Activated naive CD4-positive, alpha-beta T cell treated with anti-CD3 and anti-CD28 coated beads, Interleukin-2, amount 50 U/mL, for 16 hours (primary cell): ENCODE results near the gene CADPS2.

ENCODE experiments used
- DNase-seq: peaks from one replicate; pipeline ENCODE4 v3.0.0-alpha.2; 2020

Gene CADPS2

GRCh38 chr7:122766593-122766992, 119.7 kb downstream of the CADPS2 start:
- no peak for DNase-seq

- no peak for DNase-seq
These were observed 121.4 kb downstream of the CADPS2 start for GRCh38 chr7:122764902-122765301.

- DNase-seq, result no peak
These were observed 122.2 kb downstream of the CADPS2 start for GRCh38 chr7:122764020-122764419.

- DNase-seq, result no peak
These were observed 124.2 kb downstream of the CADPS2 start for GRCh38 chr7:122762071-122762470.

GRCh38 chr7:122758501-122758900, 127.8 kb downstream of the CADPS2 start:
- no peak for DNase-seq

- DNase-seq, result no peak
These were observed 129.4 kb downstream of the CADPS2 start for GRCh38 chr7:122756860-122757259.

GRCh38 chr7:122755696-122756095, 130.6 kb downstream of the CADPS2 start:
- no peak for DNase-seq

- no peak for DNase-seq
These were observed 133.7 kb downstream of the CADPS2 start for GRCh38 chr7:122752583-122752982.

GRCh38 chr7:122750389-122750788, 135.9 kb downstream of the CADPS2 start:
- no peak for DNase-seq

- DNase-seq, result no peak
These were observed 138.1 kb downstream of the CADPS2 start for GRCh38 chr7:122748195-122748594.

- no peak for DNase-seq
These were observed 139.3 kb downstream of the CADPS2 start for GRCh38 chr7:122746948-122747347.

- no peak for DNase-seq
These were observed 143.0 kb downstream of the CADPS2 start for GRCh38 chr7:122743211-122743610.

- no peak for DNase-seq
These were observed 147.3 kb downstream of the CADPS2 start for GRCh38 chr7:122738947-122739346.

- no peak for DNase-seq
These were observed 150.1 kb downstream of the CADPS2 start for GRCh38 chr7:122736183-122736582.

GRCh38 chr7:122727759-122728158, 158.5 kb downstream of the CADPS2 start:
- DNase-seq, result no peak

- DNase-seq, result no peak
These were observed 158.9 kb downstream of the CADPS2 start for GRCh38 chr7:122727354-122727753.

- no peak for DNase-seq
These were observed 159.4 kb downstream of the CADPS2 start for GRCh38 chr7:122726881-122727280.

- no peak for DNase-seq
These were observed 161.9 kb downstream of the CADPS2 start for GRCh38 chr7:122724366-122724765.

- no peak for DNase-seq
These were observed 167.2 kb downstream of the CADPS2 start for GRCh38 chr7:122719010-122719578.

GRCh38 chr7:122717356-122718089, 168.7 kb downstream of the CADPS2 start:
- DNase-seq, result no peak

GRCh38 chr7:122715183-122715582, 171.1 kb downstream of the CADPS2 start:
- DNase-seq, result no peak

GRCh38 chr7:122710916-122711315, 175.3 kb downstream of the CADPS2 start:
- no peak for DNase-seq

GRCh38 chr7:122709930-122710646, 176.2 kb downstream of the CADPS2 start:
- no peak for DNase-seq

GRCh38 chr7:122706836-122707235, 179.4 kb downstream of the CADPS2 start:
- no peak for DNase-seq
